Glomerular visceral epithelial cell (primary cell): ENCODE data around the gene C11orf68.

Source experiments
- DNase-seq: peaks from one replicate; pipeline ENCODE4 v3.0.0-alpha.2; 2016; ENCODE audit errors: extremely low spot score

Gene C11orf68

DNA sequence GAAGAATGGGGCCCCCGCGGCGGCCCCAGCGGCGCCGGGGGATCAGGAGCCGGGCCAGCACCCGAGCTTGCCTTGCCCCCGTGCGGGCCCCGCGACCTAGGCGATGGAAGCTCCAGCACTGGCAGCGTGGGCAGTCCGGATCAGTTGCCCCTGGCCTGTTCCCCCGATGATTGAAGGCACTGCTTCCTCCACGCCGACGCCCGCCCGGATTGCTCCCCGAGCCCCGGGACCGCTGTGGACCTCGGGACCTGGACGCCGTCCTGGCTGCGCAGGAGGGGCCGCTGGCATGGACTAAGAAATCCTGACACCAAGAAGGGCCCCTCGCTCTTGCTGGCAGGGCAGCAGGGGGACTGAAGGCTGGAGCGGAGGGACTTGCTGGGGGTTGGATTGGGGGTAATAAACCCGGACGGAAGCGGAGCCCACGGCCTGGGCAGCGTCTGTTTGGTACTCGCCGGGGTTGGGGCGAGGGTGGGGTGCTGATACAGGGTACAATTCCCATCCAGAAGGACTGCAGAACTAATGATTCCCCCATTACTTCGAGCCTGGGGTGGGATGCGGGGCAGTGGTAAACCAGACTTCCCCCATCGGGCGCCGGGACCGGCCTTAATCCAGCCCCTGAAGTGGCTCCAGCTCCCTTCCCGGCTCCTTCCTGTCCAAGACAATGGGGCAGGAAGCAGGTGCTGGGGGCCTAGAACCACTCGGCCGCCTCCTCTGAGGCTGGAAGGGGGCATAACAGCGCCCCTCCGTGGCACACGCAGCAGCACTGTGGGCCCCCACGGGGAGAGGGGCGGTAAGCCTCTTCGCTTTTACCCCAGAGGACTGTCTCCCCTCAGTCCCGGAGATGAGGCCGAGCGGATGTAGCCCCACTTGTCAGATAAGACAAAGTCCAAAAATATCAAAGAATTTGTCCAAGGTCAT lies 27.4 kb downstream of the C11orf68 start:
- peak; percentile 52 for DNase-seq

DNA sequence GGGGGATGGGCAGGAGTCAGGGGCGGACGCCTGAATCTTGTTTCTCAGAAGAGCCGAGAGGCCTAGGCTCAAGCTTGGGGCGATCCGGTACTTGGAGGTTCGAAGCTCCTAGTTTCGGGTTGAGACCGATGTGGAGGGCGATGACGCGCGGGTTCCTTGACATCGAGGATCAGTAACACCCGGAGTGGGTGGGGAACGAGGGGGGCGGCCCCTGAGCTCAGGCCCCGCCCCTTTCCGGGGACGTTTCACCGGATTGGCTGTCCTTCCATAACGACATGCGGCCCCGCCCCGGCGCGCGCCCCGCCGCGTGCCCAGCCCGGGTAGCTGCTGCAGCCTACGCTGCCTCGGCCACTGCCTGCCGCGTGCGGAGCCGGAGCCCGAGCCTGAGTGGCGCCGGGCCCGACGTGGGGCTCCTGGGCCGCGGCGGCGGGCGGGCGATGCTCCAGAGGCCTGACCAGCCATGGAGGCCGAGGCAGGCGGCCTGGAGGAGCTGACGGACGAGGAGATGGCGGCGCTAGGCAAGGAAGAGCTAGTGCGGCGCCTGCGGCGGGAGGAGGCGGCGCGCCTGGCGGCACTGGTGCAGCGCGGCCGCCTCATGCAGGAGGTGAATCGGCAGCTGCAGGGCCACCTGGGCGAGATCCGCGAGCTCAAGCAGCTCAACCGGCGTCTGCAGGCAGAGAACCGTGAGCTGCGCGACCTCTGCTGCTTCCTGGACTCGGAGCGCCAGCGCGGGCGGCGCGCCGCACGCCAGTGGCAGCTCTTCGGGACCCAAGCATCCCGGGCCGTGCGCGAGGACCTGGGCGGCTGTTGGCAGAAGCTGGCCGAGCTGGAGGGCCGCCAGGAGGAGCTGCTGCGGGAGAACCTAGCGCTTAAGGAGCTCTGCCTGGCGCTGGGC lies 28.3 kb downstream of the C11orf68 start, which contains the start of gene CCDC85B:
Gene CCDC85B, plus strand, starts transcription at position 350 of the 895 bp plus-strand sequence. Its CDS starts 111 bp downstream, at position 461.
- DNase-seq, result peak; percentile 97

- DNase-seq, result peak; percentile 97
Measured at GRCh38 chr11:65888163-65888814, 30.6 kb downstream of the C11orf68 start, which contains the start of gene FIBP. FIBP (minus strand) TSS chr11:65888471; CDS start chr11:65888418, 53 bp downstream.

GRCh38 chr11:65887723-65888162 lies 31.1 kb downstream of the C11orf68 start:
- DNase-seq, result no peak

DNA sequence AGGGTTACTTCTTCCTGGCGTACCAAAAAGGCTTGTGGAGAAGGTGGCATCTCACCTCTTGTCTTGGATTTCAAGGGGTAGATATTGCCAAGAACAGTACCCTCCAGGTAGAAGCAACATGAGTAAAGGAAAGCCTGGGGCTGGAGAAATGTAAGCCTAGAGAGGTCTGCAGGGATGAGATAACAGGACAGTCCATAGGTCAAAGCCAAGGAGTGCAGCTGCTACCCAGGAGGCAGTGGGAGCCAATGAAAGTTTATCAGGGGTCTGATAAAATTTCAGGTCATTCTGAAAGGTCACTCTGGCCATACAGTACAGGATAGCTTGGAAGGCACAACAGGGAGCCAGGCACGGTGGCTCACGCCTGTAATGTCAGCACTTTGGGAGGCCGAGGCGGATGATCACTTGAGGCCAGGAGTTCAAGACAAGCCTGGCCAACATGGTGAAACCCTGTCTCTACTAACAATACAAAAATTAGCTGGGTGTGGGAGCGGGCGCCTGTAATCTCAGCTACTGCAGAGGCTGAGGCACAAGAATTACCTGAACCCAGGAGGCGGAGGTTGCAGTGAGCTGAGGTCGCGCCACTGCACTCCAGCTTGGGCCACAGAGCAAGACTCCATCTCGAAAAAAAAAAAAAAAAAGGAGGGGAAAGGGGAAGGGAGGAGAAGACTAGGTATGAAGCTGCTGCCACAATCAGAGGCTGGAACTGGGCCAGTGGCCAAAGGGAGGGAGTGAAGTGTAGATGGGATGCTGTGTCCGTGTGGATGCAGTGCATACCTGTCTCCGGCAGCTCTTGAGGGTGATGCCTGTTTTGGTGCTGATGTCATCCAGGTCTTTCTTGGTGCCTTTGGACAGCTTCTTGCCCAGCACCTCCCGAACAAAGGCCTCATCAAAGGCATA lies 31.8 kb downstream of the C11orf68 start:
- DNase-seq, result no peak

DNA sequence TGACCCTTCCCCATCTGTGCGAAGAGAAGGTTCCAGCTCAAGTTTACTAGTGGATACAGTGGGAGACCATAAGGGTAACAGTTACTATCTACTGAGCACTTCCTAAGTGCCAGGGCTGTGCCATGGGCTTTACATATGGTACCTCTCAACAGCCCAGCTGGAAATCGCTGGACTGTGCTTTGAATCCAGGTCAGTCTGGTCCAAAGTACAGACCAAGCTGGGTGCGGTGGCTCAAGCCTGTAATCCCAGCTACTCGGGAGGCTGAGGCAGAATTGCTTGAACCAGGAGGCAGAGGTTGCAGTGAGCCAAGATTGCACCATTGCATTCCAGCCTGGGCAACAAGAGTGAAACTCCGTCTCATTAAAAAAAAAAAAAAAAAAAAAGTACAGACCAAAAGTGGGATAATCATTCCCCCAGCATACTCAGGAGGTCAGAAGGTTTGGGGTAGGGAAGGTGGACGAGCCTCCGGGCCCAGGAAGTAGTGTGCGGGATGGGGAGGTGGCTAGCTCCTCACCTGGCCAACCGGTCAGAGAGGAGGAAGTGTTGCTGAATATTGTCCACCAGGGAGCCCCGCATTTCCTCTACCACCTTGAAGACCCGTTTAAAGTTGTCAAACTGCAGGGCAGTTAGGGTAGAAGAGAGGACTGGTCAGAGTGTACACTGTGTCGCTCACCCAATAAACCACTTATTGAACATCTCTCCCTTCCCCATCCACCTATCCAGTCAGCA lies 32.9 kb downstream of the C11orf68 start:
- DNase-seq, result no peak

DNA sequence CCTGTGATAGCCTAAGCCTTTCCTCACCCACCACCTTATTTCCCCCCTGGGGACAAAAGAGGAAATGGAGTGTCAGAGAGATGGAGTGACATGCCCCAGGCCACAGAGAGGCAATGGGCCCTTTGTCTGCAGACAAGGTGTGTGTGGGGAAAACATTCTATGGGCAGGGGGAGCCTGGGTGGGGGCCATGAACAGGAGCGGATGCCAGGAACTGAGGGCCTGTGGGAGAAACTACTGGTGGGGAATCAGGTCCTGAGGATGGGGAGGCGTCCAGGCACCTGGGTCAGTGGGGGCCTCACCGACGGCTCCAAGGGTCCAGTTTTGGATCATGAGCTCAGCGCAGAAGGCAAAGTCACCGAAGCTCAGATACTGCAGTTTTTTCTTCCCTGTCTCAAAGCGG lies 33.6 kb downstream of the C11orf68 start:
- no peak for DNase-seq

DNA sequence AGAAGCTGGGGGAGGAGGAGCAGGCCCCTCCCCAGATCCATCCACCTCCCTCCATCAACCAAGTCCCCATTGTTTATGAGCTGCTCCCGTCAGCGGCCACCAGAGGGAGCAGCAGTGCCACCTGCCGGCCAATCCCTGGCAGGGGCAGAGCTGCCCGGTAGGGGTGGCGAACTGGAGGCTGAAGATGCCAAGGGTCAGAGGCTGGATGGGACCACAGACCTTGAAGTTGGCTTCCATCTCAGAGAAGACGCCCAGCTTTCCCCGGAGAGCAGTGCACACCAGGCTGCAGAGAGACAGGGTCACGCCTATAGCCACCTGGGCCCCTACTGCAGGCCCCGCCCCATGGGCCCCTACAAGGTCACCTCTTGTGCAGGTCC lies 34.2 kb downstream of the C11orf68 start:
- DNase-seq, result peak; percentile 82

- no peak for DNase-seq
Measured at GRCh38 chr11:65883786-65884715, 34.8 kb downstream of the C11orf68 start.

DNA sequence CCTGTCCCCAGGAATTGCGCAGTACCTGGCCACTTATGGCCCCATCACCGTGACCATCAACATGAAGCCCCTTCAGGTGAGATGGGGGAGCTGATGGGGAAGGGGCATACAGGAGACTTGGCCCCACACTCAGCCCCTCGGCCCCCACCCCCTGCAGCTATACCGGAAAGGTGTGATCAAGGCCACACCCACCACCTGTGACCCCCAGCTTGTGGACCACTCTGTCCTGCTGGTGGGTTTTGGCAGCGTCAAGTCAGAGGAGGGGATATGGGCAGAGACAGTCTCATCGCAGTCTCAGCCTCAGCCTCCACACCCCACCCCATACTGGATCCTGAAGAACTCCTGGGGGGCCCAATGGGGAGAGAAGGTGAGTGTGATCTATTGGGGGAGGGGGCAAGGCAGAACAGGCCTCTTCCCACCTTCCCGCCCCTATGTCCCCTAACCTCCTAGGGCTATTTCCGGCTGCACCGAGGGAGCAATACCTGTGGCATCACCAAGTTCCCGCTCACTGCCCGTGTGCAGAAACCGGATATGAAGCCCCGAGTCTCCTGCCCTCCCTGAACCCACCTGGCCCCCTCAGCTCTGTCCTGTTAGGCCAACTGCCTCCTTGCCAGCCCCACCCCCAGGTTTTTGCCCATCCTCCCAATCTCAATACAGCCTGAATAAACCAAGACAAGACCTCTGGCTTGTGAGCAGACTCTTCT lies 35.7 kb downstream of the C11orf68 start:
- no peak for DNase-seq

- no peak for DNase-seq
Measured at GRCh38 chr11:65882120-65883057, 36.5 kb downstream of the C11orf68 start.

DNA sequence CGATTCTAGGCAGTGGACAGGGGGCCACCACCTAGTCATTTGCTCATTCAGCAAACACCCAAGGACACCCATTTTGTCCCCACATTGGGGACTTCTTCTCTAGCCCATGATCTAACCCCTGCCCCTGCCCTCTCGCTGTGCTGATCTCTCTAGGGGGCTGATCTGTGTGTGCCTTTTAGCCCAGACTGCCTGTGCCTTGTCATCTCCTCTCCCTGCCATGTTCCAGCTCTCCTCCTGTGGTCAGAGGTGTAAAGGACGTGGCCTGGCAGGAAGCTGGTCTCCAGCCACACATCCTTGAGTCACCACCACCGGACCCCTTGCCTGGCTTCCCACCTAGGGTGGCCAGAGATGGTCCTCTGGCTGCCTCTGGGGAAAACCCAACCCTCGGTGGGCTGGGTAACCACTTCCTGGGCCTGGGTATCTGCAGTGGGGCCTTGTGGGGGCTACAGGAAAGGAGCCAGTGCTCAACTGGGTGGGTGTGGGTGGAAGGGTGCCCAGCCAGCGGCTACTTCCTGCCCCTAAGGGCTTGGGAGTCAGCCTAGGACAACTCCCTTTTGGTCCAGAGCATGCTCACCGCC lies 37.9 kb downstream of the C11orf68 start:
- DNase-seq, result peak; percentile 75

- no peak for DNase-seq
Measured at GRCh38 chr11:65880027-65880426, 38.8 kb downstream of the C11orf68 start.

GRCh38 chr11:65879617-65880016 lies 39.2 kb downstream of the C11orf68 start, which contains the start of gene CTSW:
CTSW (plus strand) TSS chr11:65879837; CDS start chr11:65879855, 18 bp downstream.
- DNase-seq, result no peak

GRCh38 chr11:65873318-65874156 lies 45.3 kb downstream of the C11orf68 start:
- DNase-seq, result peak; percentile 95
